ENCODE data around the gene ADGRL2.

Gene ADGRL2

DNA sequence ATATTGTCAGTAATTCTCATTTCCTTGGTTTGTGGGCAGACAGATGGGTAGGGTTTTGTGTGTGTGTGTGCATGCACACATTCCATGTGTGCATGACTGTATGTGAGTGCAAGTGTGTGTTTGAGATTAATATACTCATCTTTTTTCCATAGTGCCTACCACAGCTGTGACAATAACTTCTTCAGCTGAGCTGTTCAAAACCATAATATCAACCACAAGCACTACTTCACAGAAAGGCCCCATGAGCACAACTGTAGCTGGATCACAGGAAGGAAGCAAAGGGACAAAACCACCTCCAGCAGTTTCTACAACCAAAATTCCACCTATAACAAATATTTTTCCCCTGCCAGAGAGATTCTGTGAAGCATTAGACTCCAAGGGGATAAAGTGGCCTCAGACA lies 149.3 kb downstream of the ADGRL2 start:
- TF ChIP-seq, protein P1, sequence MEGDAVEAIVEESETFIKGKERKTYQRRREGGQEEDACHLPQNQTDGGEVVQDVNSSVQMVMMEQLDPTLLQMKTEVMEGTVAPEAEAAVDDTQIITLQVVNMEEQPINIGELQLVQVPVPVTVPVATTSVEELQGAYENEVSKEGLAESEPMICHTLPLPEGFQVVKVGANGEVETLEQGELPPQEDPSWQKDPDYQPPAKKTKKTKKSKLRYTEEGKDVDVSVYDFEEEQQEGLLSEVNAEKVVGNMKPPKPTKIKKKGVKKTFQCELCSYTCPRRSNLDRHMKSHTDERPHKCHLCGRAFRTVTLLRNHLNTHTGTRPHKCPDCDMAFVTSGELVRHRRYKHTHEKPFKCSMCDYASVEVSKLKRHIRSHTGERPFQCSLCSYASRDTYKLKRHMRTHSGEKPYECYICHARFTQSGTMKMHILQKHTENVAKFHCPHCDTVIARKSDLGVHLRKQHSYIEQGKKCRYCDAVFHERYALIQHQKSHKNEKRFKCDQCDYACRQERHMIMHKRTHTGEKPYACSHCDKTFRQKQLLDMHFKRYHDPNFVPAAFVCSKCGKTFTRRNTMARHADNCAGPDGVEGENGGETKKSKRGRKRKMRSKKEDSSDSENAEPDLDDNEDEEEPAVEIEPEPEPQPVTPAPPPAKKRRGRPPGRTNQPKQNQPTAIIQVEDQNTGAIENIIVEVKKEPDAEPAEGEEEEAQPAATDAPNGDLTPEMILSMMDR (IDR thresholded peaks at IDR 0.05; ENCODE audit: low read depth, low read length, missing control alignments) = no peak
- DNase-seq (ENCODE audit: low read depth) = no peak
- no peak overlapping the region for H3K4me3 ChIP-seq (ENCODE audit: low read depth, low read length)
- in situ Hi-C loops (cut with HindIII; ENCODE audit: low sequenced_read_pairs) = no loop called here

DNA sequence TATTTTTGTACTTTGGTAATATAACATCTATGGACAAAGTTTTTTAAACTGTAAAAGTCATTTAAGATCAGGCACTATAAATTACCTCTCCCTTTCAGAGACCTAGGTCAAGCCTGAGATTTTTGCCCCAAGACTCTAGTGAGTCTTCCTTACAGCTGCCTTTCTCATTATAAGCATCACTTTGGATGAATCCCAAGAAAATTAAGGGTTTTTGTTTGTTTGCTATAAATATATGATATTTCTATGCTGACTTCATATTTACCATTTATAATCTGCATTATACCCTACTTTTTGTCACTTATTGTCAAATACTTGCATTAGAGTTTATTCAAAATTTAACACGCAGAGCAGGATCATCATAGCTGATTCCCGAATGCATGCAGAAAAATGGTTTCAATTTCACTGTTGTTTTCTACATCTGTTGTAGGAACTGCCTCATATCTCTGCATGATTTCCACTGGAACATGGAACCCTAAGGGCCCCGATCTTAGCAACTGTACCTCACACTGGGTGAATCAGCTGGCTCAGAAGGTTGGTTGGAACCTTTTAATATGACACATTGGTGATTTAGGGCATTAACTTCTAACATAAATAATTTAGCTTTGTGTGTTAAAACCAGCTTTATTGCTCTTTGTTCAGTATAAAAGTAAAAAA lies 150.0 kb downstream of the ADGRL2 start:
- TF ChIP-seq, protein P1 (IDR thresholded peaks at IDR 0.05; ENCODE audit: low read depth, low read length, missing control alignments) = no peak
- no peak overlapping the region for H3K4me3 ChIP-seq (ENCODE audit: low read depth, low read length)
- no peak for DNase-seq (ENCODE audit: low read depth)
- in situ Hi-C loops (cut with HindIII; ENCODE audit: low sequenced_read_pairs) = no loop called here

DNA sequence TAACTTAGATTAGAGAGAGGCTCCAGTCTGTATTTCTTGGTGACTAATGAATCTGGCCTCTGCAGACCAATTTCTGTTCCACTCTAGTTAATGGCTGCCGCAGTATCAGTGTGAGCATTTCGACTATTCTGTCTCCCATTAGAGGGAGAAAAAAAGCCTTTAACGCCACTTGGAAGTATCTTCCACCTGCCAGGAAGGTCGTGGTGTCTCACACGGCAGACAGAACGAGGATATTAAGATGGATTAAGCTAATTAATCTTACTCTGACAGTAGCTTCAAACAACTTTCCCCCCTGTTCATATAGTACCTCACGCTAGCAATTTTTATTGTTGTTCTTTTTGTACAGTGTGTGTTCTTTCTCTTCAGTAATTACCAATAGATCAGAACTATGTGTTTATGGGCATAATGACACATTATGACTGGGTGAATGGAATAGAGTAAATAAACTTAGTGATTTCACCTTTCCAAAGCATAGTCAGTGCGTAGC lies 153.8 kb downstream of the ADGRL2 start:
- DNase-seq (ENCODE audit: low read depth) = no peak
- no peak overlapping the region for H3K4me3 ChIP-seq (ENCODE audit: low read depth, low read length)
- in situ Hi-C loops (cut with HindIII; ENCODE audit: low sequenced_read_pairs) = no loop called here
- TF ChIP-seq, protein P1 (IDR thresholded peaks at IDR 0.05; ENCODE audit: low read depth, low read length, missing control alignments) = no peak

DNA sequence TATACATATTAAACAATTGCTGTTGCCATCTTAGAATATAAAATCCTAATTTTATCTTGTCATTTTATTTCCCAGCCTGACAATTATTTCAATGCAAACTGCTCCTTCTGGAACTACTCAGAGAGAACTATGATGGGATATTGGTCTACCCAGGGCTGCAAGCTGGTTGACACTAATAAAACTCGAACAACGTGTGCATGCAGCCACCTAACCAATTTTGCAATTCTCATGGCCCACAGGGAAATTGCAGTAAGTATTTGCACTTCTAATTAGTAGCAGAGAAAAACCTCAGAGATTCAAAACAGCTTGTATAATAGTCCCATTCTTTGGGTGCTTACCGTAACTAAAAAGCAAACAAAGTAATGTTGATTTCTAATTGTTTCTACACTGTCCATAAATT lies 167.2 kb downstream of the ADGRL2 start:
- no peak for DNase-seq (ENCODE audit: low read depth)
- no peak overlapping the region for H3K4me3 ChIP-seq (ENCODE audit: low read depth, low read length)
- TF ChIP-seq, protein P1 (IDR thresholded peaks at IDR 0.05; ENCODE audit: low read depth, low read length, missing control alignments) = no peak
- in situ Hi-C loops (cut with HindIII; ENCODE audit: low sequenced_read_pairs) = no loop called here

GRCh38 chr1:81970416-81970815 lies 169.7 kb downstream of the ADGRL2 start:
- DNase-seq (ENCODE audit: low read depth) = no peak
- no peak overlapping the region for H3K4me3 ChIP-seq (ENCODE audit: low read depth, low read length)
- TF ChIP-seq, protein P1 (IDR thresholded peaks at IDR 0.05; ENCODE audit: low read depth, low read length, missing control alignments) = no peak
- in situ Hi-C loops (cut with HindIII; ENCODE audit: low sequenced_read_pairs) = no loop called here

- TF ChIP-seq, protein P1 (IDR thresholded peaks at IDR 0.05; ENCODE audit: low read depth, low read length, missing control alignments) = no peak
- no peak for DNase-seq (ENCODE audit: low read depth)
- in situ Hi-C loops (cut with HindIII; ENCODE audit: low sequenced_read_pairs) = no loop called here
- H3K4me3 ChIP-seq (ENCODE audit: low read depth, low read length) = no peak overlapping the region
These were observed 173.6 kb downstream of the ADGRL2 start for GRCh38 chr1:81974222-81974841.

Measured in astrocyte of the cerebellum (primary cell).